ENCODE measurements around the gene MSL1. TPM values are rescaled to one million over a fixed set of nuclear protein-coding genes. Genes with fewer than 3 reads are reported as not detected.
A peak's percentile ranks its signal among the peaks of the same experiment; 100 is the strongest.

Gene MSL1
- total RNA-seq, 4 donors from 2014 or later, result 70.6 to 117 (median 82.4) TPM

GRCh38 chr17:40171750-40172149 is 50.0 kb downstream of the MSL1 start:
- no peak for TF ChIP-seq POLR2A (IDR thresholded peaks at IDR 0.05)
- TF ChIP-seq CTCF (IDR thresholded peaks at IDR 0.05), result no peak
- no peak for DNase-seq (ENCODE audit: low spot score in 2 of 2)
- no peak overlapping the region for H3K4me3 ChIP-seq (ENCODE audit: low read depth, poor library complexity, severe bottlenecking)
- WGBS, 2 donors, result 69 to 100% methylated on average over 1 of the region's 1 CpG
- intact Hi-C loops (cut with DNase I; ENCODE audit: low total_unique reads), result no loop called here

GRCh38 chr17:40173091-40173777 is 51.5 kb downstream of the MSL1 start:
- TF ChIP-seq CTCF (IDR thresholded peaks at IDR 0.05), result no peak
- TF ChIP-seq POLR2A (IDR thresholded peaks at IDR 0.05), result no peak
- H3K4me3 ChIP-seq (ENCODE audit: low read depth, poor library complexity, severe bottlenecking), result no peak overlapping the region
- DNase-seq (ENCODE audit: low spot score in 2 of 2), result no peak
- intact Hi-C loops (cut with DNase I; ENCODE audit: low total_unique reads), result no loop called here
- 86 to 89% methylated on average over 4 of the region's 4 CpGs for whole genome bisulfite sequencing, 2 donors

GRCh38 chr17:40173778-40174135 is 52.0 kb downstream of the MSL1 start:
- intact Hi-C loops (cut with DNase I; ENCODE audit: low total_unique reads), result no loop called here
- TF ChIP-seq CTCF (IDR thresholded peaks at IDR 0.05) (no peak), POLR2A (IDR thresholded peaks at IDR 0.05) (no peak)
- H3K4me3 ChIP-seq (ENCODE audit: low read depth, poor library complexity, severe bottlenecking), result no peak overlapping the region
- DNase-seq (ENCODE audit: low spot score in 2 of 2), result no peak
- 74 to 84% methylated on average over 3 of the region's 3 CpGs for WGBS, 2 donors

GRCh38 chr17:40174514-40174913 is 52.7 kb downstream of the MSL1 start:
- TF ChIP-seq CTCF (IDR thresholded peaks at IDR 0.05) (no peak), POLR2A (IDR thresholded peaks at IDR 0.05) (no peak)
- intact Hi-C loops (cut with DNase I; ENCODE audit: low total_unique reads), result no loop called here
- 94 to 95% methylated on average over 1 of the region's 1 CpG for WGBS, 2 donors
- no peak for DNase-seq (ENCODE audit: low spot score in 2 of 2)
- H3K4me3 ChIP-seq (ENCODE audit: low read depth, poor library complexity, severe bottlenecking), result no peak overlapping the region

- no peak overlapping the region for H3K4me3 ChIP-seq (ENCODE audit: low read depth, poor library complexity, severe bottlenecking)
- no peak for TF ChIP-seq CTCF (IDR thresholded peaks at IDR 0.05)
- TF ChIP-seq POLR2A (IDR thresholded peaks at IDR 0.05), result no peak
- DNase-seq (ENCODE audit: low spot score in 2 of 2), result peak in 1 of 2 donors; percentile 64
- 62 to 68% methylated on average over 7 of the region's 7 CpGs for WGBS, 2 donors
- intact Hi-C loops (cut with DNase I; ENCODE audit: low total_unique reads), result no loop called here
Observed at GRCh38 chr17:40175928-40176753, 54.4 kb downstream of the MSL1 start.
